Panc1 (cell line): ENCODE results near the gene SCAF11. TPM values are rescaled to one million over a fixed set of nuclear protein-coding genes. Genes with fewer than 3 reads are reported as not detected.
"Not testable (repeated sequence)": the region's sequence is repeated elsewhere in the genome, so short reads cannot be mapped to it uniquely, and the experiment has no call there.

ENCODE experiments used
- ATAC-seq: fragments of 200-7000 bp; cut with Tn5 transposase; 2 replicates; pipeline ENCODE4 v1.9.1; 2020; ENCODE audit warnings: mild to moderate bottlenecking, moderate library complexity
- BruUV-seq: library from RNA; stranded (reverse); fragments of 400-500 nt; replicated peaks from 2 replicates; lab custom pipeline; 2021; lab: Mats Ljungman, UMichigan
- CTCF ChIA-PET: fragments of 300-600 bp; sonication (Branson Sonifier 250); formaldehyde crosslinking; loops from one replicate; lab custom pipeline; 2022; ENCODE audit warnings: antibody characterized with exemption; lab: Charles Lee
- POLR2A ChIA-PET: fragments of 300-600 bp; sonication (Branson Sonifier 250); formaldehyde crosslinking; loops from one replicate; lab custom pipeline; 2022; ENCODE audit warnings: antibody characterized with exemption; lab: Charles Lee
- DNase-seq: peaks from one replicate; pipeline ENCODE4 v3.0.0-alpha.2; 2010; ENCODE audit warnings: low read depth, low spot score
- H3K27ac ChIP-seq: 2 replicates; pipeline ENCODE4 v1.5.1; 2011; ENCODE audit warnings: mild to moderate bottlenecking, low read length, inconsistent platforms
- H3K27me3 ChIP-seq: fragments of 200-500 bp; sonication (Bioruptor generic); 2 replicates; pipeline ENCODE4 v1.6.0; 2014; ENCODE audit warnings: low read length, inconsistent platforms; ENCODE audit not compliant: control insufficient read depth, insufficient read depth
- H3K36me3 ChIP-seq: fragments of 200-500 bp; sonication (Bioruptor generic); 2 replicates; pipeline ENCODE4 v1.5.1; 2014; ENCODE audit warnings: inconsistent platforms, mild to moderate bottlenecking, low read length, moderate library complexity; ENCODE audit not compliant: control insufficient read depth, insufficient read depth
- H3K4me1 ChIP-seq: 2 replicates; pipeline ENCODE4 v1.5.1; 2011; ENCODE audit warnings: inconsistent platforms, mild to moderate bottlenecking, low read length, moderate library complexity; ENCODE audit not compliant: control insufficient read depth, insufficient read depth
- H3K4me3 ChIP-seq, 2 experiments: 2 replicates each; pipeline ENCODE4 v1.5.1; 2011 to 2012; ENCODE audit warnings: low read depth in 2 of 2, low read length in 2 of 2, mild to moderate bottlenecking in 2 of 2, inconsistent platforms in 1 of 2, moderate library complexity in 1 of 2
- H3K9me3 ChIP-seq: fragments of 200-500 bp; sonication (Bioruptor generic); 2 replicates; pipeline ENCODE4 v1.5.1; 2014; ENCODE audit warnings: low read depth, mild to moderate bottlenecking, inconsistent platforms, low read length, moderate library complexity; ENCODE audit not compliant: control insufficient read depth, insufficient read depth
- POLR2AphosphoS5 ChIP-seq: IDR thresholded peaks from 2 replicates; pipeline ENCODE4 v1.6.1; 2012; ENCODE audit warnings: mild to moderate bottlenecking, low read depth, low read length, moderate library complexity
- REST ChIP-seq, 2 experiments: IDR thresholded peaks; 2 replicates each; pipeline ENCODE4 v1.6.1; 2011 to 2012; ENCODE audit warnings: low read depth in 2 of 2, control low read depth in 1 of 2, low read length in 1 of 2, mild to moderate bottlenecking in 1 of 2, moderate library complexity in 1 of 2; ENCODE audit not compliant: insufficient read depth in 1 of 2
- SIN3A ChIP-seq: IDR thresholded peaks from 2 replicates; pipeline ENCODE4 v1.6.1; 2012; ENCODE audit warnings: low read depth, mild to moderate bottlenecking, low read length, moderate library complexity, borderline replicate concordance; ENCODE audit not compliant: insufficient read depth
- TCF7L2 ChIP-seq: IDR thresholded peaks from 2 replicates; pipeline ENCODE4 v1.6.1; 2011; ENCODE audit warnings: mild to moderate bottlenecking, low read depth, low read length, inconsistent platforms
- in situ Hi-C: cut with HindIII; loops from 2 replicates; pipeline ENCODE4 v1.10.0; 2016; ENCODE audit warnings: low sequenced_read_pairs, low pct_unique_long_range_greater_than_20kb
- intact Hi-C: fragments of 100-400 bp; cut with micrococcal nuclease; formaldehyde crosslinking; loops from one replicate; pipeline ENCODE4 v1.10.0; 2022; ENCODE audit not compliant: unreplicated experiment
- total RNA-seq: library from RNA; stranded (reverse); gene quantifications from one replicate; pipeline ENCODE4 v1.2.1, GENCODE V29; 2021; ENCODE audit not compliant: unreplicated experiment
- TF ChIP-seq, protein P1 (sequence below): fragments of 450-650 bp; IDR thresholded peaks from 2 replicates; pipeline ENCODE4 v1.5.1; 2017; ENCODE audit warnings: mild to moderate bottlenecking

The SCAF11 gene
- total RNA-seq, 1 experiment from 2014 or later: 98.3 TPM

DNA sequence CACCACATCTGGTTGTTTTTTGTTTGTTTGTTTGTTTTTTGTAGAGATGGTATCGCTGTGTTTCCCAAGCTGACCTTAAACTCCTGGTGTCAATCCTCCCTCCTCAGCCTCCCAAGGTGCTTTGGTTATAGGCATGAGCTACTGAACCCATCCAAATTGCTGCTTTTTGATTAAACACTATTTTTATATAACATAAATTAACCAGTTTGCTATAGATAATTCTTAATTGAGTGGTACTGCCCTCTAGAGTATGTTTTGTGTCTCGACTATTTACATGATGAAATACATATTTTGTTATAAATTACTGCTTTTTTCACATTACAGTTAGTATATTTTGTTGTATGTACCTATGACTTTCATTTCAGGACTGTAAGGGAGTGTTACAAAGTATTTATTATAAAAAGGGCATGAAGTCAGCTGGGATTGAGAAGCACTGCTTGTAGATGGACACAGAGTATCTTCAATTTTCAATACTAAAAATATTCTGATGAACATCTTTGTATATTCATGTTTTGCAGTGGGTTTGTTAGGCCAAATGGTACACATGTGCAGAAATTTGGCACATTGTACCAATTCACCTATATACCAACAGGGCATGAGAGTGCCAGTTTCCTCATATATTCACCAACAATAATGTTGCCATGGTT lies 14.9 kb upstream of the SCAF11 start:
- Histone ChIP-seq H3K4me3 (no peak overlapping the region), H3K36me3 (no peaks in the 10 kb centered on the region), H3K27ac (no peak overlapping the region), H3K4me1 (no peaks in the 10 kb centered on the region), H3K27me3 (no peaks in the 10 kb centered on the region), H3K9me3 (no peaks in the 10 kb centered on the region)
- TF ChIP-seq, protein P1, sequence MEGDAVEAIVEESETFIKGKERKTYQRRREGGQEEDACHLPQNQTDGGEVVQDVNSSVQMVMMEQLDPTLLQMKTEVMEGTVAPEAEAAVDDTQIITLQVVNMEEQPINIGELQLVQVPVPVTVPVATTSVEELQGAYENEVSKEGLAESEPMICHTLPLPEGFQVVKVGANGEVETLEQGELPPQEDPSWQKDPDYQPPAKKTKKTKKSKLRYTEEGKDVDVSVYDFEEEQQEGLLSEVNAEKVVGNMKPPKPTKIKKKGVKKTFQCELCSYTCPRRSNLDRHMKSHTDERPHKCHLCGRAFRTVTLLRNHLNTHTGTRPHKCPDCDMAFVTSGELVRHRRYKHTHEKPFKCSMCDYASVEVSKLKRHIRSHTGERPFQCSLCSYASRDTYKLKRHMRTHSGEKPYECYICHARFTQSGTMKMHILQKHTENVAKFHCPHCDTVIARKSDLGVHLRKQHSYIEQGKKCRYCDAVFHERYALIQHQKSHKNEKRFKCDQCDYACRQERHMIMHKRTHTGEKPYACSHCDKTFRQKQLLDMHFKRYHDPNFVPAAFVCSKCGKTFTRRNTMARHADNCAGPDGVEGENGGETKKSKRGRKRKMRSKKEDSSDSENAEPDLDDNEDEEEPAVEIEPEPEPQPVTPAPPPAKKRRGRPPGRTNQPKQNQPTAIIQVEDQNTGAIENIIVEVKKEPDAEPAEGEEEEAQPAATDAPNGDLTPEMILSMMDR: peak; percentile 62; the same call in 1 of the 2 replicates
- TF ChIP-seq SIN3A: no peak
- POLR2A ChIA-PET: no interaction called here
- no peak for ATAC-seq
- in situ Hi-C loops (no loop called here), intact Hi-C loops (no loop called here)
- CTCF ChIA-PET: interaction anchor here (0.6 kb wide), 1 partner anchor 1455 kb away, joined by 4 read pairs; no protein-coding TSS in a partner anchor
- no peak for DNase-seq
- BruUV-seq: no TSS peak

GRCh38 chr12:46004715-46005114 lies 14.3 kb upstream of the SCAF11 start:
- no peaks in the 10 kb centered on the region for H3K27me3 ChIP-seq
- intact Hi-C loops (no loop called here), in situ Hi-C loops (no loop called here)
- POLR2A ChIA-PET: no interaction called here
- CTCF ChIA-PET: interaction anchor here (0.6 kb wide), 1 partner anchor 1456 kb away, joined by 4 read pairs; no protein-coding TSS in a partner anchor
- H3K36me3 ChIP-seq: no peaks in the 10 kb centered on the region
- TF ChIP-seq POLR2AphosphoS5 (no peak), SIN3A (no peak), TCF7L2 (no peak), REST (IDR thresholded peaks at IDR 0.05; ENCODE audit: insufficient read depth in 1 of 2, low read depth in 2 of 2, low read length in 1 of 2) (no peak)
- TF ChIP-seq, protein P1: no peak
- H3K4me3 ChIP-seq: no peak overlapping the region
- no peak overlapping the region for H3K27ac ChIP-seq
- H3K9me3 ChIP-seq: no peaks in the 10 kb centered on the region
- H3K4me1 ChIP-seq: no peaks in the 10 kb centered on the region
- ATAC-seq (no peak), DNase-seq (no peak)
- no TSS peak for BruUV-seq

GRCh38 chr12:46000076-46000475 lies 9.7 kb upstream of the SCAF11 start:
- CTCF ChIA-PET, POLR2A ChIA-PET, DNase-seq, BruUV-seq, H3K4me3 ChIP-seq, H3K9me3 ChIP-seq, H3K36me3 ChIP-seq, H3K4me1 ChIP-seq, ATAC-seq, H3K27ac ChIP-seq, H3K27me3 ChIP-seq, in situ Hi-C loops, intact Hi-C loops: not testable (repeated sequence)
